HG02798 (cell line): ENCODE data around the gene TMEM120A.

Experiments used
- ATAC-seq: cut with Tn5 transposase; IDR thresholded peaks from one replicate; pipeline ENCODE4 v1.9.1; 2021; ENCODE audit warnings: mild to moderate bottlenecking; ENCODE audit not compliant: unreplicated experiment, poor library complexity

TMEM120A gene

GRCh38 chr7:75962607-75963380, 31.6 kb downstream of the TMEM120A start:
- ATAC-seq = no peak

GRCh38 chr7:75961218-75961617, 33.2 kb downstream of the TMEM120A start:
- no peak for ATAC-seq

GRCh38 chr7:75960372-75960771, 34.0 kb downstream of the TMEM120A start:
- no peak for ATAC-seq

GRCh38 chr7:75958802-75959543, 35.4 kb downstream of the TMEM120A start:
- ATAC-seq = no peak

GRCh38 chr7:75957021-75957736, 37.2 kb downstream of the TMEM120A start:
- no peak for ATAC-seq

GRCh38 chr7:75955331-75955955, 39.0 kb downstream of the TMEM120A start:
- ATAC-seq = no peak

- ATAC-seq = no peak
Measured at GRCh38 chr7:75953931-75954330, 40.5 kb downstream of the TMEM120A start.

GRCh38 chr7:75953431-75953830, 41.0 kb downstream of the TMEM120A start:
- ATAC-seq = no peak

- ATAC-seq = no peak
Measured at GRCh38 chr7:75951506-75951905, 42.9 kb downstream of the TMEM120A start.

GRCh38 chr7:75950111-75950681, 44.2 kb downstream of the TMEM120A start:
- ATAC-seq = no peak

- no peak for ATAC-seq
Measured at GRCh38 chr7:75948179-75948578, 46.2 kb downstream of the TMEM120A start.

- ATAC-seq = no peak
Measured at GRCh38 chr7:75946207-75946855, 48.1 kb downstream of the TMEM120A start.

- ATAC-seq = no peak
Measured at GRCh38 chr7:75945297-75946168, 48.9 kb downstream of the TMEM120A start.

- no peak for ATAC-seq
Measured at GRCh38 chr7:75944507-75944906, 49.9 kb downstream of the TMEM120A start.

GRCh38 chr7:75943864-75944263, 50.5 kb downstream of the TMEM120A start:
- ATAC-seq = no peak

- no peak for ATAC-seq
Measured at GRCh38 chr7:75938921-75939320, 55.5 kb downstream of the TMEM120A start.

GRCh38 chr7:75937958-75938786, 56.2 kb downstream of the TMEM120A start:
- ATAC-seq = no peak
